Fibroblast of skin of back (primary cell): ENCODE data around the gene AKT1S1.

Experiments
- DNase-seq: peaks from one replicate; pipeline ENCODE4 v3.0.0-alpha.2; 2013

Gene AKT1S1

DNA sequence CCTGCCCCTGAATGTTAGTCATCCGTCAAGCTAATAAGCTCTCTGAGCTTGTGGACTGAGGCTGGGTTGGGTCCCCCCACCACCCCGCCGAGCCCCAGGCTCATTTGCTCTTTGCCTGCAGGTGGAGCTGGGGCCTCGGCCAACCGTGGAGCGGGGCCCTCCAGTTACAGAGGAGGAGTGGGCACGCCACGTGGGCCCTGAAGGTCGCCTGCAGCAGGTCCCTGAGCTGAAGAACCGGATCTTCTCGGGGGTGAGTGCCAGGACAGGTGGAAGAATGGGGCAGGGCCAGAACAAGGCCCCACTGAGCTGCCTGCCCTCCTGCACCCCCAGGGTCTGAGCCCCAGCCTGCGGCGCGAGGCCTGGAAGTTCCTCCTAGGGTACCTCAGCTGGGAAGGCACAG, 5.5 kb upstream of the AKT1S1 start:
- DNase-seq: no peak

DNA sequence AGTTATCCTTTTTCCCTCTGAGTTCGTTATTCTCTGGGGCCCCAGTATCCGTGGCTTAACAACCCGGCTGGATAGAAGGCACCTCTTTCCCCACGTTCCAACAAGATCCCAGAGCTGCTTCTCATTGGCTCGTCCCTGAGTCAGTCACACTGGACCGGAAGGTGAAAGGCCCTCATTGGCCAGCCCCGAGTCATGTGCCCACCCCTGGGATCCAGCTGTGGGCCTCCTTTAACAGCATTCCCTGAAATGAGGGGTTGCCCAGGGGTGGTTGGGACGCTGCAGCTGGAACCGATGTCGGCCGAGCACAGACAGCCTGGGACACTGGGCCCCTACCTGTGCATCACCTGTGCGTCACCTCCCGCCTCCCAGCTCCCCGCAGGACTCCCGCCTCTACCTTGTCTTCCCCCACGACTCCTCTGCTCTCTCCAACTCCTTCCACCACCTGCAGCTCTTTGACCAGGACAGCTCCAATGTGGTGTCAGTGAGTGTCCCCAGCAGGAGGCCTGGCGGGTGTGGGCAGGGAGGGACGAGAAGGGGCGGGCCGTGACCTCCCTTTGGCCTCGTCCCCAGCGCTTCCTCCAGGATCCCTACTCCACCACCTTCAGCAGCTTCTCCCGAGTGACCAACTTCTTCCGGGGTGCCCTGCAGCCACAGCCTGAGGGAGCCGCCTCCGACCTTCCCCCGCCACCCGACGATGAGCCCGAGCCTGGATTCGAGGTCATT, 4.7 kb upstream of the AKT1S1 start:
- no peak for DNase-seq

DNA sequence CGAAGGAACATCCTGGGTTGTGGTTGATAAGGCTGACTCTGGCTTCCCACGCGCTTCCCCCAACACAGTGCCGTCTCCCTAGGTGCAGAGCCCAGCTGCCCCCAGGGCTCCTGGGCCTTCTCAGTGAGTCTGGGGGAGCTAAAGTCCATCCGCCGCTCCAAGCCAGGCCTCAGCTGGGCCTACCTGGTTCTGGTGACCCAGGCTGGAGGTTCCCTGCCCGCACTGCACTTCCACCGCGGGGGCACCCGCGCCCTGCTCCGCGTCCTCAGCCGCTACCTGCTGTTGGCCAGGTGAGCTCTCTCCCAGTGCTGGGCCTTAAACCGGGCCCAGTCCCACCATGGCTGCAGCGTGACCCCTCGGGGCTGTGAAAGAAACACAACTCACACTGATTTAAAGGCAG, 4.0 kb upstream of the AKT1S1 start:
- DNase-seq: no peak

DNA sequence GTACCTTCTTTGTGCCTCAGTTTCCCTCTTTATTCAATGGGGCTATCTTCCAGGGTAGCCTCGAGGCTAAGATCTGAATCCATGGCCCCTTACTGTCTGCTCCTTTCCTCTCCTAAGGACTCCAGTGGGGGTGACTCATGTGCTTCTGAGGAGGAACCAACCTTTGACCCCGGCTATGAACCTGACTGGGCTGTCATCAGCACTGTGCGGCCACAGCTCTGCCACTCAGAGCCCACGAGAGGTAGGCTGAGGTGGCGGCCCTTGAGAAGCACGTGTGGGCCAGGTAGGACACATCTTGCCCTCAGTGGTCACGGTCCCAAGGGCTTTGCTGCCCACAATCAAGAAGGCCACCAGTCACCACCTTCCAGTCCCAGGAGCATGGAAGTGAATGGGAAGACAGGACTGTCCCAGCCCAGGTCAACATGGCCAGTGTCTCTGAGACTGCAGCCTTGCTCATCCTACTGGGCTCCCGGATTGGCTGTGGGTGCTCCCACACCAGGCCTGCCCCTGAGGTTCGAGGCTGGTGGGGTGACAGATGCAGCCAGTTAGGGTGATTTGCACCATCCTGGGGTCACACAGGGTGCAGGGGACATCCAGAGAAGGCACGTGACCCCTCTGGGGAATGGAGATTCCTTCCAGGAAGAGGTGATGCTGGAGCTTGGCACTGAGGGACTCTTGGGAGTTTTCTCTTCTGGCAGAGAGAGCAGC, 3.2 kb upstream of the AKT1S1 start:
- DNase-seq: no peak

DNA sequence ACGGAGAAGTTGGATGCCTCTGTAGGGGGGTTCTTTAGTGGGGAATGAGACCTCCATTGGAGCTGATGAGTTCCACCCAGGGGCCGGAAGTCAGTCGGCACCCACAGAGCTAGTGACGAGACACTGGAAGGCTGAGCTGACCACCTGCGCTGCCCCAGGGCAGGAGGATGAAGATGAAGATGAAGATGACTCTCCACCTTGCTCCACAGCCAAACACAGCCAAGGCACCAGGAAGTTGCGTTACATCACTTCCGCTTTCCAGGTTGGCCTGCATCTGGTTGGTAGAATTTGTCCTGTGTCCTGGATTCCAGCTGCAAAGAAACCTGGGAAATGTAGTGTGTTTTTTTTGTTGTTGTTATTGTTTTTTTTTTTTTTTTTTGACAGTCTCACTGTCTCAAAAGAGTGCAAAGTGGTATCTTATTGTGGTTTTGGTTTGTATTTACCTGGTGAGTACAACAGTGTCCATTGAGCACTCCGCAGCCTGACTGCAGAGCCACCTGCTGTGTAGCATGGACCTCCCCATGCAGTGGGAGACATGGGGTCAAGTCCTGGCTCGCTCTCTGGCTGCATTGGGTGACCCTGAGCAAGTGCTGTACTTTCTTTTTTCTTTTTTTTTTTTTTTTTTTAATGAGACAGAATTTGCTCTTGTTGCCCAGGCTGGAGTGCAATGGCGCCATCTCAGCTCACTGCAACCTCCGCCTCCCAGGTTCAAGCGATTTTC, 2.2 kb upstream of the AKT1S1 start:
- no peak for DNase-seq

DNA sequence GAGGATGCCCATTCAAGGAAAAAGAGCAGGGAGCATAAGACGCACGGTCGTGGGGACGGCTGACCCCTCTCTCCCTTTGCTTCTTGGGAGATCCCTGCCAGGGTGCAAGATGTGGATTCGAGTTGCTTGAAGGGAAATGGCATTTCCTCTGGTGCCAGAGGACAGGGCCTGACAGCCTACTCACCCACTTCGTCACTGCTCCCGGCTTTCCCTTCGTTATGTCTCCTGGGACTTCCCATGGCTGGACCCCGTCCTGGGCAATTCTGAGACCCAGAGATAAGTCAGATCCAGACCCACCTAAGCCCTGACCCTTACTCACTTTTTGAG, 1.6 kb upstream of the AKT1S1 start:
- no peak for DNase-seq

DNA sequence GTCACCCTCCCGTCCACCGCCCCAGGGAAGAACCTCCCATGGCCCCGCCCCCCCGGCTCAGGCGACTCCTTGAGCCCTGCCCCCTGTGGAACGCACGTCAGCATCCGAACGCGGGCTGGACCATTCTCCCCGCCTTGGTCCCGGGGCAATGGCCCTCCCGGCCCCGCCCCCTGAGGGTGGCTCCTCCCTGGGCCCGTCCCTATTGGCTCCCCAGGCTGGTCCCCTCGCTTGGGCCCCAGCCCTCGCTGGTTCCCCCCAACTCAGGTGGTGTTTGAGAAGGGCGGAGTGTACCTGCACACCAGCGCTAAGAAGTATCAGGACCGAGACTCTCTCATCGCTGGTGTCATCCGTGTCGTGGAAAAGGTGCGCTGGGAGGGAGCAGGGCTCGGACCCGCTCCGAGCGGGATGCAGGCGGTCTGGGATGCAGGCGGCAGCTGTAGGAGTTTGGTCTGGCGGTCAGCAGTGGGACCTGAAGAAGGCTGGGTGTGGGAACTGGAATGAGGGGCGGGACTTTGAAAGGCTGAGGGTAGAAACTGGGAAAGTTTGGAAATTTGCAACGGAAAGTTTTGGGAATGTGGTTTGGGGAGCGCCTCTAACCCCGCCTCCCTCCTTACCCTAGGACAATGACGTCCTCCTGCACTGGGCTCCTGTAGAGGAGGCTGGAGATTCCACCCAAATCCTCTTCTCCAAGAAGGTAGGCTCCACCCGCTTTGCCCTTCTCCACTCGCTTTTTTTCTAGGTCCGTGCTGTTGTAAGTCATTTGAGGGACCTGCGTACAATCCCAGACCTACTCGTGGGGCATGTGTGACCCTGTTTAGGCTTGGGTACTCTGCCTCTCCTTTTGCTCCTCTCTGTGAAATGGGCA, 956 bp upstream of the AKT1S1 start:
- DNase-seq: peak; percentile 97

DNA sequence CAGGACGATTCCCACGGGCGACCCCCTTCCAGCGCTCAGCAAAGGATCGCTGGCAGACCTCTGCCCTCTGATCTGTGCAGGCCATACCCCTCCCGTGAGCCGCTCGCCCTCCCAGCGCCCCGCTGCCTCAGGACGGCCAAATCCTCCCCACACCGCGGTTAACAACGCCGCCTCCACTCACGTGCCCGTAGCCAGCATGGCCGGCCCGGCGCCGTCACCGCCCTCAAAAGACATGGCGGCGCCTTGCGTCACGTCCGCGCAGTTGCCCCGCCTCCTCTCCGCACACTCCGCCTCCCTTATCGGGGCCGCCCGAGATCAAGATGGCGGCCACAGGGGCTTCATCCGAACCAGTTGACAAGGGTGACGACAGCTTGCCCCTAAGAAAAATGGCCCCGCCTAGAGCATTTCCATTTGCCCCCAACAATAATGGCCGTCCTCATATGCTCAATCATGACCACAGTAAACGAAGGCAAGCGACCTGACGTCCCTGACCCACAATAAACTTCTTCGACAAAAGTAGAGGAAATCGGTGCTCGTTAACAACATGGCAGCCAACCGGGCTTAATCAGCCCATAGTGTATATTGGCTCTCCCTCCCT, 634 bp downstream of the AKT1S1 start:
- peak; percentile 98 for DNase-seq

DNA sequence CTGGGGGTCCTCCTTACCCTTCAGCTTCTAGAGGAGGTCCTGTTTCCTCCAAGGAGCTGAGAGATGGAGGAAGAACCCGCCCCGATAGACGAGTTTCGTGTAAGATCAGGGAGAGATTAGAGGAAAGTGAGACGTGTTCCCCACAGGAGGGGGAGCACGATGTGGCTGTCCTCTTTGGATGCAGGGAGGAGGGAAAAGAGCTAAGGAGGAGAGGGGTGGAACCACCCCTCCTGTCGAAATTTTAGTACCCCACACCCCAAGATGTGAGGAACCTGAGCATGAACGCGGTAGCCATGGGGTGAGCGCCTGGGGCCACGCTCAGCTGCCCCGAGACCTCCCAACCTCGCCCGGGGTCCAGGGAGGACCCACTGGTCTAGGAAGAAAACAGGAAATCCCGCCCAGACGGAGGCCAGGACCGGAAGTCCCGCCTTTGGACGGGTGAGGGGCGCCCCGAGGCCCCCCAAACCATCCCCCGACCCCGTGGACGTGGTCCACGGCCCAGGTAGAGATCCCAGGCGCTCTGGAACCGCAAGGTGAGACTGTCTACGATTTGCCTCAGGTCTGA, 1.2 kb downstream of the AKT1S1 start:
- DNase-seq: peak; percentile 49

DNA sequence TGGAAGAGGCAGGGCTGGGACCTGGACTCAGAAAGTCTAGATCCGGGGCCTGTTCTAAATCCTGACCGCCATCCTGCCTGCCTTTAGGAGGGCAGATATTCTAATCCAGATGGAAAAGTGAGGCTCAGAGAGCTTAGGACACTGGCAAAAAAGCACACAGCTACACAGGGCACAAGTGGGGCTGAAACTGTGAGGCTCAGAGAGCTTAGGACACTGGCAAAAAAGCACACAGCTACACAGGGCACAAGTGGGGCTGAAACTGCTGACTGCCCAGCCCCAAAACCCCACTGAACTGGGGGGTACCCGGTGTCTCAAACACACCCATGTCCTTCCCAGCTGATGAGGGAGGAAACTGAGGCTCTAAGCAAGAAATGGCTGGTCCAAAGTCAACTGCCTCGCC, 2.0 kb downstream of the AKT1S1 start:
- no peak for DNase-seq

DNA sequence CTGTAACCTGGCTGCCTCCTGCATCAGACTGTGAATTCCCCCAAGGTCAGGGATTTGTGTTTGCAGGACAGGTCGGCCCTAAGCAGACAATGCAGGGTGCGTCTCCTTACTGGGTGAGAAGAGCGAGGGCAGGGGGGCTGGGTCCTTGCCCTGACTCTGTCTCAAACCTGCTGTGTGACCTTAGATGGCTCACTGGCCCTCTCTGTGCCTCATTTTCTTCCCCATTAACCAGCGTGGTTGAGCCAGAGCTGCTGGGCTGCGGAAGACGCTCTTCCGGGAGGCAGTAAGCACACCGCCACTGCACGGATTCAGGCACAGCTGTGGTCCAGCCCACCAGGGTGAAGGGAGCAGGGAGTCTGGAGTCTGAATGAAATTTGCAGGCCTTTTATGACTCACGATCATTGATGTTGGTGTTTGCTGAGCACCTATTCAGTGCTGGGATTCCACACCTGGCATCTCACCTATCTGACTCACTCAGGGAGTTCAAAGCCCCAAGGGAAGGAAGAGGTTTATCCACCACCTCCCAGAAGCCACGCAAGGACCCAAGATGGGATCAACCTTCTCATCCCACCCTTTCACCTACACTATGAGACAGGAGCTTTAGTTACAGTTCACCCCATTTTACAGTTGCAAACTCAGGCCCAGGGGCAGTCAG, 2.5 kb downstream of the AKT1S1 start:
- no peak for DNase-seq

DNA sequence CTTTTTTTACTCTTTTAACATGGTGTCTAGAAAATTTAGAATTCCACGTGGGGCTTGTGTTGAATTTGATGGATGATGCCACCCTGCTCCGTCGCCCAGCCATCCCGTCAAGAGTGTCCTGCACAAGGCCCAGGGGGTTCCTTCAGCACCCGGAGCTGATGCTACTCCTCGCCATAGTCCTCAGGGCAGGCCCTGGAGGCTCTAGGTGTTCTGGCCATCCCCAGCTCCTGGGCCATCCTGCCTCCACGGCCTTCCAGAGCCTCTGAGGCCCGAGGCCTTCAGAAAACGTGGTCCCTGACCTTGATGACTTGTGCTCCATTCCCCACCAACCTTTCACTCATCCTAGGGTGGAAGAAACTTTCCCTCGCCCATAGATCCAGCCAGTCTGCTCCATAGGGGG, 3.3 kb downstream of the AKT1S1 start:
- no peak for DNase-seq

DNA sequence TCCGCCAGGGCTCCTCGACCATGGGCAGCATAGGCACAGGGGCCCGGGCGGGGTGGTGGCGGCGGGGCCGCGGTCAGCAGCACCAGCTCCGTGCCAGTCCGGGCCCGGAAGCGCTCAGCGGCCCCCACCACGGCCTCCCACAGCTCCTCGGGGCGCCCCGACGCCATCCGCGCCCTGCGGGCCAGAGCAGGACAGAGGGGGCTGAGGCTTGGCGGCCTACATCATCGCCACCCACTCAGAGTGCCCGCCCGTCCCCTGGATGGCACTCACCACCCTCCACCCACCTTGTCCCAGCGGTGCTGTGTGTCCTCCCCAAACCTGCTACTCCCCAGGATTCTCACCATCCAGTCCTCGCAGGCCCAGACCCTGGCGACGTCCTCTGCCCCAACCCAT, 4.0 kb downstream of the AKT1S1 start:
- DNase-seq: no peak

DNA sequence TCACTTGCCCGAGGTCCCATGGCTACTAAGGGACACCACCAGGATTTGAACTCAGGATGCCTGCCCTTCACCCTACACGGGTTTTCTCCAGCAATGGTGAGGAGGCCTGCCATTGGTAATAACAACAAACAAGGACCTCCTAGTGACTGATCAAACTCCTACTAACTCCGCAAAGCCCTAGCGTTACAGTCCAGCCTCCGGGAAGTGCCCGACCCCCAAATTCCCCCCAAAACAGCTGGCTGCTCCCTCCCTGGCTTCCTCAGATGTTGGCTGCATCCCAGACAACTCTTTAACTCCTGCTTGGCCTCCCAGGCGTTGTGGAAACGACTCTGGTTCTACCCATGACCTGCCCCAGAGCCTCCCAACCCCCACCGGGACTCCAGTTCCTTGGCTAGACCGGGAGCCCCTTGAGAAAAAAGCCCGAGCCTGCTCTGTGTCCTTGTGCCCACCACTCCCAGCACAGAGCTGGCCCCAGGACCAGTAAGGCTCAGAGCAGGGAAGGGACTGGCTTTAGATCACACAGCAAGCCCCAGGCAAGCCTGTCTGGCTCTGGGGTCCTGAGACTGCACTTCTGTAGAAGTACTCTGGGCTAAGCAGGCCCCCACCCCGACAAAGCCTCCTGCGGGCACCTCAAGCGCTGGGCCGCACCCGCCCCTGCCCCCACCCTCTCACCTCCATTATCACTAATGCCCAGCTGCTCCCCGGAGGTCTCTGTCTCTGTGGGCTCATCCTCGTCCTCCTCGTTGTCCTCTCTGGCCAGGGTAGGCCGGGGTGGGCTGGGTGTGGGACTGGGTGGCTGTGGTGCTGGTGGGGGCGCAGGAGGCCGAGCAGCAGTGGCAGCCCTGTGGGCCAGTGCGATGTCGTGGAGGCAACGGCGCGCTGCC, 4.7 kb downstream of the AKT1S1 start:
- no peak for DNase-seq

DNA sequence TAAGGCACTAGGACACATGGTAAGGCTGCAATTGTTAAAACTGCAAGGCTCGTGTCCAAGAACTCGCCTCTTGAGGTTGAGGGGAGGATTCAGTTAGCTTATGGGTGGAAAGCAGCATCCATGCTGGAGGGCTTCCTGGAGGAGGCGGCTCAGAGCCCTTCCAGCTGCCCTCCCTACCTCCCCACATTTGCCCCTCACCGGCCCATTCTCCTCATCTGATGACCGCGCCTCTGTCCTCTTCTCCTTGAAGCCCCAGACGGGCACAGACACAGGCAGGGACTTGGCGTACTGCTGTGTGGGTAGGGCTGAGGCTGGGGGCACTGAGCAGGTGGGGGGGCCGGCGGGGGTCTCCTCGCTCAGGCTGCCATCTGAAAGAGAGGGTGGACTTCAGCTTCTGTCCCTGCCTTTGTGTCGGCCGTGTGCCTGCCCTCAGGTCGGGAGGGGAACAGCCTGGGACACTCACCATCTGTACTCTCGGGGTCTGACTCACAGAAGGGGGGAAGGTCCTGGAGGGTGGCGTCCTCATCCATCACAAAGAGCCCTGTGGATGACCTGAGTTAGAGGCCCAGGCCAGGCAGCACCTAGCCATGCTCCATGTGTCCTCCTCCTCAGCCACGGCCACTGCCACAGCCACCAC, 5.7 kb downstream of the AKT1S1 start:
- no peak for DNase-seq

DNA sequence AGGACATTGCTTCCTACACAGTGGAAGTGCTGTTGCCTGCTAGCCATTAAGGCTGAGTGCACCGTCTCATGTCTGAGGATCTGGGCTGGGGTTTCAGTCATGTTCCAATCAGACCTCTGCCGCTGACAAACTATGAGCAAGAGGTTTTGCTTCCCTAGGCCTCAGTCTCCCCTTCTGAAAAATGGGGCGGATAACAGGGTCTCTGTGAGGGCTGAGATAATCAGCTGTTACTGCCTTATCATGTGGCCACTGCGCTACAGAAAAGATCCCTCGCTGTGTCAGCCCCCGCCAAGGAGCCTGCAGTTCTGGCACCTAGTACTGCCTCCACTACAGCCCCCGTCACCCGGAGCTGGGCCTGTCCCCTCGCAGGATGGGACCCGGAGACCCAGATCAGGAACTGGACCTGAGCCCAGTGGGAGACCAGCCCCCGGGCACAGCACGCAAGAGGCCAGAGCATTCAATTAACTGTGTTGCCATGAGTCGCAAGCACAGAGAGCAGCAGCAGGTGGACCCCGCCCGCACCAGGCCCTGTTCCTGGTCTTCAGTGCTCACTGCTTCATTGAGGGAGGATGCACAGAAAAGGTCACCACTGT, 6.8 kb downstream of the AKT1S1 start:
- no peak for DNase-seq

DNA sequence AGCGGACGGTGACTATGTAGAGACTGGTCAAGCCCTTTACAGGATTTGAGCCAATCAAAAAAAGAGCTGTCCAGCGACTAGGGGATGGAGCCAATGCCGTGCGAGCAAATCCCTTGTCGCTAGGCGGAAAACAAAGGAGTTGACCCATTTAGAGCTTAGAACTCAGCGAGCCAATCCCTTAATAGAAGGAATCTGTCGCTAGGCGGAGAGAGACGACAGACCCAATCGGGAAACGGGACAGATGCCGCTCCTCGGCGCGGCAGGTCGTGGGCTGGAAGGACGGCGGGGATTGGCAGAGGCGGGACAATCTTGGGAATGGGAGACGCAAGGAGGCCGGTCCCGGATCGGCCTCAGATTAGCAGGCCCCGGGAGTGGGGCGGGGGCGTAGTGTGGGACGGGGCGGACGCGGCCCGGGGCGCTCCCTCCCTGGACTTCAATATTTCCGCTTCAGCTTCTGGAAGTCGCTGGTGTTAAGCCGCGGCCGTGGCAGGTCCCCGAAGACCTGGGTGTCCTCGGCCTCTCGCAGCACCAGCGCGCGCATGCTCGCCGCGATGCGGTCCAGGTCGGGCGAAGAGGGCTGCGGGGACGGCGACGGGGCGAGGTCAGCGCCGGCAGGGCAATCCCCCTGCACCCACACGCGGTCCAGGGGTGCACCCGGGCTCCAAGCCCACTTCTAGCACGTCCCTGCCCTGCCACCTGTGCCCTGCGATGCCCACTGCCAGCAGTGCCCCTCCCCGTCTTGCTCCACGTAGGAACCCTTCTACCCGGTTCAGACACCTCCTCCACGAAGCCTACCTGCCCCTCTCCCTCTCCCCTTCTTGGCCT, 7.5 kb downstream of the AKT1S1 start:
- peak; percentile 100 for DNase-seq

DNA sequence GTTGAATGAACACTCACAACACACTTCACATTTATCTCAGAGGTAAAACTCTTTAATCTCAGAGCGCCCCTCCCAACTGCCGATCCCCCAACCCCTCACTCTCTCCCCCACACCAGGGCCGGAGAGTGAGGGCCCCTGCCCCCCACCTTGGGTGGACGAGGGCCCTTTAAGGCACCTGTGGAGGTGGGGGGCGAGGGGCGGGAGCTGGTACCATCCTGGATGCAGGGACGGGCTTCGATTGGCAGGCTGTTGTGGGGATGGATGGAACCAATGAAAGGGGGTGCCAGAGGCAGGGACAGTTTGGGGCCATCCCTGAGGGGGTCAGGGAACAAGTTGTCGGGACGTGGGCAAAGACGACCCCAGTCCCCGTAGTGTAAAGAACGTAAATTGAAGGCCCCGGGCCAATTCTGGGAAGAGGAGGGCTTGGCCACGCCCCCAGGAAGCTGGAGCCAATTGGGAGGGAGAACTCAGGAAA, 8.1 kb downstream of the AKT1S1 start:
- no peak for DNase-seq
